T-helper 22 cell (primary cell): ENCODE data around the gene RCSD1.
"Not testable (repeated sequence)": the region's sequence is repeated elsewhere in the genome, so short reads cannot be mapped to it uniquely, and the experiment has no call there.

Experiments
- DNase-seq: peaks from one replicate; pipeline ENCODE4 v3.0.0-alpha.2; 2020; ENCODE audit warnings: low read depth

Gene RCSD1, protein sequence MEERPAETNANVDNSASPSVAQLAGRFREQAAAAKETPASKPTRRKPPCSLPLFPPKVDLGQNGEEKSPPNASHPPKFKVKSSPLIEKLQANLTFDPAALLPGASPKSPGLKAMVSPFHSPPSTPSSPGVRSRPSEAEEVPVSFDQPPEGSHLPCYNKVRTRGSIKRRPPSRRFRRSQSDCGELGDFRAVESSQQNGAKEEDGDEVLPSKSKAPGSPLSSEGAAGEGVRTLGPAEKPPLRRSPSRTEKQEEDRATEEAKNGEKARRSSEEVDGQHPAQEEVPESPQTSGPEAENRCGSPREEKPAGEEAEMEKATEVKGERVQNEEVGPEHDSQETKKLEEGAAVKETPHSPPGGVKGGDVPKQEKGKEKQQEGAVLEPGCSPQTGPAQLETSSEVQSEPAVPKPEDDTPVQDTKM

GRCh38 chr1:167629681-167630567, at the start of gene RCSD1:
RCSD1 (plus strand) TSS chr1:167630232; CDS start chr1:167630424, 192 bp downstream.
- DNase-seq, result peak; percentile 42

GRCh38 chr1:167582064-167582463, 48.0 kb upstream of the RCSD1 start:
- no peak for DNase-seq

GRCh38 chr1:167582722-167583121, 47.3 kb upstream of the RCSD1 start:
- no peak for DNase-seq

- no peak for DNase-seq
These were observed 45.5 kb upstream of the RCSD1 start for GRCh38 chr1:167584581-167584980.

GRCh38 chr1:167587342-167587741, 42.7 kb upstream of the RCSD1 start:
- DNase-seq, result no peak

DNA sequence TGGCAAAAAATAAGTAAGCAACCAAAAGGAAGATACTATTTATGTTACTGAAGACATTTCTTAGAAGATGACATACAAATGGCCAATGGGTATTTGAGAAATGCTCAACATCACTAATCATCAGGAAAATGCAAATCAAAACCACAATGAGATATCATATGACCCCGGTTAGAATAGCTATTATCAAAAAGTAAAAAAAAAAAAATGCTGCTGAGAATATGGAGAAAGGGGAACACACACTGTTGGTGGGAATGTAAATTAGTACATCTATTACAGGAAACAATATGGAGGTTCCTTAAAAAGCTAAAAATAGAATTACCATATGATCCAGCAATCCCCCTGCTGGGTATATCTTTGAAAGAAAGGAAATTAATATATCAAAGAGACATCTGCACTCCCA, 42.2 kb upstream of the RCSD1 start:
- no peak for DNase-seq

GRCh38 chr1:167588361-167588760, 41.7 kb upstream of the RCSD1 start:
- no peak for DNase-seq

GRCh38 chr1:167592475-167592874, 37.6 kb upstream of the RCSD1 start:
- DNase-seq, result no peak

- no peak for DNase-seq
These were observed 36.2 kb upstream of the RCSD1 start for GRCh38 chr1:167593860-167594259.

GRCh38 chr1:167594822-167595221, 35.2 kb upstream of the RCSD1 start:
- no peak for DNase-seq

DNA sequence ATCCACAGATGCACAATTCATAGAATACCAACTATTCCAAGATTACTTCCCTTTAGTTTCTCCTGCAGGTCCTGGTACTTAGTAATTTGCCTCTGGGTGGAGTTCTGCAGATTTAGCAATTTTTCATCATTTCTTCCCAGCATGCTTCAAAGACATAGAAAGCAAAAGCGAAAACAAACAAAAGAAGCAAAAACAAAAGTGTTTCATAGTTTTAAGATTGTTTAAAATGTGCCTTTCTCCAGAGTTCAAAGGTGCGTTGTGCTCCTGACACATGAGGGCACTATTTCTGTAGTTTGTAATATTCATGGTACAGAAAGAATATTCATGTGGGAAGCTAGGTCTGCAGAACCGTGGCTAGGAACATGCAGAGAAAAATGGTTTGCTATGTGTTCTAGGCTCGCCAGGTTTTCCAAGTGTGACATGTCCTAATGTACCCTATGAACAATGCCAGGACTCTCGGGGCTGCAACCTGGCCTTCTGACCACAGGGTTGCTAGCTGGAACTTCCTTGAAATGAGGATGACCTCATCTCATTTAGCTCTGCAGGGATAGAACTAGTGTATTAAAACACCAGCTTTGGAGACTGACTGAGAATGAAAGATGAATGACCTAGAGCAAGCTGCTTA, 30.0 kb upstream of the RCSD1 start:
- DNase-seq, result no peak

- no peak for DNase-seq
These were observed 28.3 kb upstream of the RCSD1 start for GRCh38 chr1:167601442-167602383.

DNA sequence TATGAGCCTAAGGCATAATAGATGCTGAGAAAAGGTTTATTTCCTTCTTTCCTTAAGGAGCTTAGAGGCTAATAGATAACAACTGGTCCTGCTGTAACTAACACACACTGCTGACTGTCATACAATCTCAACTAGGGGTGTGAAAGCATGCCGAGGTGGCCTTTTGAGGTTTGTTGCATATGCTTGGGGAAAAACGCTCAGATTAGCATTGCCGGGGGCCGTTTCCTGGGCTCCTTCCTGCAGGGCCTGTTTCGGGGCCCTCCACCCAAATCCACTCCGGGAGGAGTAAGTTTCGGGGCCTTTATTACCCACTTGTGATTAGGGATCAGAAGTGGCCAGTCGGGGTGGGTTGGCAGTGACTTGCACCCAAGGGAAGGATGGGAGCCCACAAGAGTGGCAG, 27.2 kb upstream of the RCSD1 start:
- no peak for DNase-seq

DNA sequence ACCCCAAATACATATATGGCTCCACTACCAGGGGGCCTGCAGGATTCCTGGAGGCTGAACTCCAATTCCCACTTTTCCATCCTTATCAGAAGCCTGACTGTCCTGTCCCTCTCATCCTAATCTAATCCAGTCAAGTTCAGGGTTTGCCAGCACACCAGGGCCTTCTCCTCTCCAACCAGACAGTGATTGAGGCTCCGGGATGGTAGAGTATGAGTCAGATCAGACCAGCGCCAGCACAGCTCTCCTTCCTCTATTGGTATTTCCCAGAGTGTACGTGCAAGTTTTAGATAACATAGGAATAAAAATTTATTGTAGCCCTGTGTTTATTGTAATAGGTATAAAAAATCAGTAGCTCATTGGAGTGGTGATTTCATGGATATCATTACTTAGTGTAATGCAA, 24.5 kb upstream of the RCSD1 start:
- DNase-seq, result no peak

GRCh38 chr1:167611983-167612382, 18.0 kb upstream of the RCSD1 start:
- no peak for DNase-seq

DNA sequence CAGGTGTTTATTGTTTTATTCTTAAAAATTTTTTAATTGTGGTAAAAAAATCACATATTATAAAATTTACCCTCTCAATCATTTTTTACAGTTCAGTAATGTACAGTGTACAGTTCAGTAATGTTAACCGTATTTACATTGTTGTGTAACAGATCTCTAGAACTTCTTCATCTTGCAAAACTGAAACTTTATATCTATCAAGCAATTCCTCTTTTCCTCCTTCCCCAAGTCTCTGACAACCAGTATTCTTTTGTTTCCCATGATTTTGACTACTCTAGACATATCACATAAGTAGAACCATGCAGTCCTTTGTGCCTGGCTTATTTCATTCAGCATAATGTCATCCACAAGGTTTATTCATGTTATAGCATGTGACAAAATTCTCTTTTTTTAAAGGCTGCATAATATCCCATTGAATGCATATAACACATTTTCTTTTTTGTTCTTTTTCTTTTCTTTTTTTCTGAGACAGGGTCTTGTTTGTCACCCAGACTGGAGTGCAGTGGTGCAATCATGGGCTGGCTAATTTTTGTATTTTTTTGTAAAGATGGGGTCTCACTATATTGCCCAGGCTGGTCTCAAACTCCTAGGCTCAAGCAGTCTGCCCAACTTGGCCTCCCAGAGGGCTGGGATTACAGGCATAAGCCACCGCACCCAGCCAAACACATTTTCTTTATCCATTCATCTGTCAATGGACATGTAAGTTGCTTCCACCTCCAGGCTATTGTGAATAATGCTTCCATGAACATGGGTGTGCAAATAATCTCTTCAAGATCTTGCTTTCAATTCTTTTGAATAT, 17.2 kb upstream of the RCSD1 start:
- DNase-seq, result no peak

DNA sequence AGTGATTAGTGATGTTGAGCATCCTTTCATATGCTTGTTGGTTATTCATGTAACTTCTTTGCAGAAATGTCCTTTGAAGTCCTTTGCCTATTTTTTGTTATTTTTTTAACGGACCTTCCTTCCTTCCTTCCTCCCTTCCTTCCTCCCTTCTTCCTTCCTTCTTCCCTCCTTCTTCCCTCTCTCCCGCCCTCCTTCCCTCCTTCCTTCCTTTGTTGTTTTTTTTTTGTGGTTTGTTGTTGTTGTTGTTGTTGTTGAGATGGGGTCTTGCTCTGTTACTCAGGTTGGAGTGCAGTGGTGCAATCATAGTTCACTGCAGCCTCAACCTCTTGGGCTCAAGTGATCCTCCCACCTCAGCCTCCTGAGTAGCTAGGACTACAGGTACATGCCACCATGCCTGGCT, 16.0 kb upstream of the RCSD1 start:
- DNase-seq, result not testable (repeated sequence)

- no peak for DNase-seq
These were observed 15.2 kb upstream of the RCSD1 start for GRCh38 chr1:167614851-167615250.

DNA sequence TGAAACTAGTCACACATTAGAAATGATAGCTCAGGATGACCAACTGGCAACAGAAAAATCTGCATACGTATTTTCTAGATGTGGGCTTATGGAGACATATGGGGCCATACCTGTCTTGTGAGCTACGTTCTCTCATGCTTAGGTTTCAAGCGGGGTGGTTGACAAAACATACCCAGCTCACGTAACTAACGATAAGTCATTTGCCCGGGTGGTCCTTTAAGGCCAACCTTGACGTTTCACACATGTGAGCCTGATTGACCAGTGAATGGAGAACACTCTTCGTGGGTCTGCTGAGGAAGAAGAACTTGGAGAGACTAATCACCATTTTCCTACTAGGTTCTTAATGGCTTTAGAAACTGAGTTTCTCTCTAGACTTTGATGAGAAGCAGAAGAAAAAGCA, 13.5 kb upstream of the RCSD1 start:
- DNase-seq, result no peak
